Measurements from ENCODE around the gene ASAP3. TPM values are rescaled to one million over a fixed set of nuclear protein-coding genes. Genes with fewer than 3 reads are reported as not detected.

Gene ASAP3
- total and polyA plus RNA-seq, 9 of the 15 experiments (the other 6 are each of a cell fraction or from before 2014, with no cell fraction given), result 1.7 to 31.2 (median 17.4) TPM

DNA sequence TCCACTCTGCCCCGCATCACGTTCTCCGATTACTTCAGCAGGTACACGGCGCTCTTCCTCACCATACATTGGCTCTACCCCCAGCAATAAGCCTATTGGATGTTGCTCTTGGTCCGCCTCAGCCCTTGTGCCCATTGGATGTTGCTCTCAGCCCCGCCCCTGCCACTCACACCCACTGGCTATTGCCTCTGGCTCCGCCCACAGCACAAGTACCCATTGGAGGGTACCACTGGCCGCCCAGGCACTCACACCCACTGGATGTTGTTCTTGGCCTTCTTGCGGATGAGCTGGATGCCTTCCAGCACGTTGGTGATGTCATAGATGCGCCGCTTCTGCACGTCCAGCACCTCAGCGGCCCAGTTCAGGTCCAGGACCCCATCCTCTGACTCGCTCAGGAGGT is 37.6 kb upstream of the ASAP3 start:
- H3K27ac ChIP-seq (ENCODE audit: extremely low read depth, low read depth, low read length), result no peak overlapping the region
- H4K20me1 ChIP-seq (replicated peaks; ENCODE audit: control insufficient read depth, insufficient read depth, low read length), result peaks cover 11% of the 10 kb centered on the region
- H3K36me3 ChIP-seq (ENCODE audit: control insufficient read depth, insufficient read depth, low read length), result peaks cover 85% of the 10 kb centered on the region; the same call in 2 of the 3 replicates
- DNase-seq (ENCODE audit: extremely low read depth in 1 of 4, low spot score in 3 of 4) (peak; percentile 43 to 78 (median 68)), FAIRE-seq (peak; percentile 55), ATAC-seq (peak; percentile 89)
- in situ Hi-C loops (cut with MboI) (no loop called here), intact Hi-C loops (cut with micrococcal nuclease) (no loop called here)
- POLR2A ChIA-PET, result interaction anchor here (0.6 to 1.4 kb wide), 5 partner anchors 7 to 1998 kb away, joined by 3 to 4 read pairs (median 4); no protein-coding TSS in a partner anchor
- H2AFZ ChIP-seq (ENCODE audit: low read depth, low read length), result no peak overlapping the region
- H3K4me1 ChIP-seq (replicated peaks in 1 of 2; ENCODE audit: control insufficient read depth in 2 of 2, insufficient read depth in 2 of 2, low read length in 2 of 2), result peaks cover 12 to 14% of the 10 kb centered on the region in 2 experiments; a peak in 4 of 5 replicates
- no TSS peak for BruUV-seq (replicated peaks)
- peaks cover 9% of the 10 kb centered on the region for H3K9me1 ChIP-seq (ENCODE audit: control insufficient read depth, insufficient read depth, low read length)
- H3K27me3 ChIP-seq (ENCODE audit: control insufficient read depth in 2 of 2, insufficient read depth in 2 of 2, low read length in 2 of 2), result no peaks in the 10 kb centered on the region
- H3K4me2 ChIP-seq (ENCODE audit: insufficient read depth, low read length), result no peak overlapping the region
- no peak overlapping the region for H3K9ac ChIP-seq (ENCODE audit: insufficient read depth in 1 of 2, low read depth in 2 of 2, low read length in 2 of 2)
- CTCF ChIA-PET (ENCODE audit: low intra/inter-chr PET ratio), result no interaction called here
- H3K9me3 ChIP-seq (replicated peaks; ENCODE audit: control insufficient read depth, insufficient read depth, low read depth, low read length), result no peaks in the 10 kb centered on the region; the same call in 1 of the 2 replicates
- no peak overlapping the region for H3K4me3 ChIP-seq
- WGBS (ENCODE audit: insufficient coverage, low coverage, missing lambda C conversion rate), result 83% methylated on average over 16 of the region's 16 CpGs
- H3K79me2 ChIP-seq (ENCODE audit: control insufficient read depth, insufficient read depth, low read length), result peaks cover 21% of the 10 kb centered on the region
- no peak for TF ChIP-seq ZNF124 (CRISPR knock-in tag; IDR thresholded peaks at IDR 0.05)
- TF ChIP-seq, protein P1, sequence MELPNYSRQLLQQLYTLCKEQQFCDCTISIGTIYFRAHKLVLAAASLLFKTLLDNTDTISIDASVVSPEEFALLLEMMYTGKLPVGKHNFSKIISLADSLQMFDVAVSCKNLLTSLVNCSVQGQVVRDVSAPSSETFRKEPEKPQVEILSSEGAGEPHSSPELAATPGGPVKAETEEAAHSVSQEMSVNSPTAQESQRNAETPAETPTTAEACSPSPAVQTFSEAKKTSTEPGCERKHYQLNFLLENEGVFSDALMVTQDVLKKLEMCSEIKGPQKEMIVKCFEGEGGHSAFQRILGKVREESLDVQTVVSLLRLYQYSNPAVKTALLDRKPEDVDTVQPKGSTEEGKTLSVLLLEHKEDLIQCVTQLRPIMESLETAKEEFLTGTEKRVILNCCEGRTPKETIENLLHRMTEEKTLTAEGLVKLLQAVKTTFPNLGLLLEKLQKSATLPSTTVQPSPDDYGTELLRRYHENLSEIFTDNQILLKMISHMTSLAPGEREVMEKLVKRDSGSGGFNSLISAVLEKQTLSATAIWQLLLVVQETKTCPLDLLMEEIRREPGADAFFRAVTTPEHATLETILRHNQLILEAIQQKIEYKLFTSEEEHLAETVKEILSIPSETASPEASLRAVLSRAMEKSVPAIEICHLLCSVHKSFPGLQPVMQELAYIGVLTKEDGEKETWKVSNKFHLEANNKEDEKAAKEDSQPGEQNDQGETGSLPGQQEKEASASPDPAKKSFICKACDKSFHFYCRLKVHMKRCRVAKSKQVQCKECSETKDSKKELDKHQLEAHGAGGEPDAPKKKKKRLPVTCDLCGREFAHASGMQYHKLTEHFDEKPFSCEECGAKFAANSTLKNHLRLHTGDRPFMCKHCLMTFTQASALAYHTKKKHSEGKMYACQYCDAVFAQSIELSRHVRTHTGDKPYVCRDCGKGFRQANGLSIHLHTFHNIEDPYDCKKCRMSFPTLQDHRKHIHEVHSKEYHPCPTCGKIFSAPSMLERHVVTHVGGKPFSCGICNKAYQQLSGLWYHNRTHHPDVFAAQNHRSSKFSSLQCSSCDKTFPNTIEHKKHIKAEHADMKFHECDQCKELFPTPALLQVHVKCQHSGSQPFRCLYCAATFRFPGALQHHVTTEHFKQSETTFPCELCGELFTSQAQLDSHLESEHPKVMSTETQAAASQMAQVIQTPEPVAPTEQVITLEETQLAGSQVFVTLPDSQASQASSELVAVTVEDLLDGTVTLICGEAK (IDR thresholded peaks at IDR 0.05), result no peak
- TF ChIP-seq, protein P1 (CRISPR knock-in tag; IDR thresholded peaks at IDR 0.05), result no peak
- TF ChIP-seq, protein P2, sequence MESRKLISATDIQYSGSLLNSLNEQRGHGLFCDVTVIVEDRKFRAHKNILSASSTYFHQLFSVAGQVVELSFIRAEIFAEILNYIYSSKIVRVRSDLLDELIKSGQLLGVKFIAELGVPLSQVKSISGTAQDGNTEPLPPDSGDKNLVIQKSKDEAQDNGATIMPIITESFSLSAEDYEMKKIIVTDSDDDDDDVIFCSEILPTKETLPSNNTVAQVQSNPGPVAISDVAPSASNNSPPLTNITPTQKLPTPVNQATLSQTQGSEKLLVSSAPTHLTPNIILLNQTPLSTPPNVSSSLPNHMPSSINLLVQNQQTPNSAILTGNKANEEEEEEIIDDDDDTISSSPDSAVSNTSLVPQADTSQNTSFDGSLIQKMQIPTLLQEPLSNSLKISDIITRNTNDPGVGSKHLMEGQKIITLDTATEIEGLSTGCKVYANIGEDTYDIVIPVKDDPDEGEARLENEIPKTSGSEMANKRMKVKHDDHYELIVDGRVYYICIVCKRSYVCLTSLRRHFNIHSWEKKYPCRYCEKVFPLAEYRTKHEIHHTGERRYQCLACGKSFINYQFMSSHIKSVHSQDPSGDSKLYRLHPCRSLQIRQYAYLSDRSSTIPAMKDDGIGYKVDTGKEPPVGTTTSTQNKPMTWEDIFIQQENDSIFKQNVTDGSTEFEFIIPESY (CRISPR knock-in tag; IDR thresholded peaks at IDR 0.05), result peak; percentile 77; the same call in 1 of the 2 replicates
- TF ChIP-seq CREM (IDR thresholded peaks at IDR 0.05; ENCODE audit: low read depth), result peak; percentile 23
- no peak for TF ChIP-seq CSDE1 (IDR thresholded peaks at IDR 0.05)
- TF ChIP-seq HMGN3 (IDR thresholded peaks at IDR 0.05; ENCODE audit: borderline replicate concordance, extremely low read depth, insufficient read length, low read depth, low read length), result no peak
- TF ChIP-seq, protein P3, sequence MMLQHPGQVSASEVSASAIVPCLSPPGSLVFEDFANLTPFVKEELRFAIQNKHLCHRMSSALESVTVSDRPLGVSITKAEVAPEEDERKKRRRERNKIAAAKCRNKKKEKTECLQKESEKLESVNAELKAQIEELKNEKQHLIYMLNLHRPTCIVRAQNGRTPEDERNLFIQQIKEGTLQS (IDR thresholded peaks at IDR 0.05), result peak; percentile 39
- TF ChIP-seq, protein P3 (CRISPR knock-in tag; conservative IDR thresholded peaks at IDR 0.05), result no peak
- TF ChIP-seq NFIC (IDR thresholded peaks at IDR 0.05), result peak; percentile 41
- TF ChIP-seq SP2 (IDR thresholded peaks at IDR 0.05; ENCODE audit: extremely low read depth, low read depth, low read length, poor library complexity, severe bottlenecking), result peak; percentile 14
